Measurements from ENCODE around the gene MMP15.

DNA sequence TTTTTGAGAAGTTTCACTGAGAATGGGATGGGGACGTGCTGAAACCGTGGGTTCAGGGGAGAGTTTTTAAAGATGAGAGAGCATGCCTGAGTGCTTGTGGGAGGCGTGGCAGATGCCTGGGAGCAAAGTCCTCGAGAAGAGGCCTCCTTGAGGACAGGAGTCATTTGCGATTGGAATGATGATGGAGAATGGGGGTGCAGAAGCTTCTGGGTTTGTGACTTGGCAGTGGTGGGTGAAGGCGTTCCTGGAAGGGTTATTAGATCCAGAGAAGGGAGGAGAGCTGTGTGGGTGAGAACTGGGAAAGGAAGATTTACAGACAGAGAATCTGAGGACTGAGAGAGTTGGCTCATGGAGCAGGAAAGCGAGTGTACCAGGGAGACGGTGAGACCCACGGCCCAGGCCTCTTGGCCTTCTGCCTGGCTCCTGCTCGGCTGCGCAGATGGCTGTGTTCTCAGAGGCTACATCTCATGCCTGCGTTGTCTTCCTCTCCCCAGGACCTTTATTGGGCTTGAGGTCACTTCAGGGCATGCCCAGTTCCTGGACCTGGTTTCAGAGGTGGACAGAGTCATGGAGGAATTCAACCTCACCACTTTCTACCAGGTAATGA is 8.6 kb upstream of the MMP15 start:
- TF ChIP-seq ELF4 (IDR thresholded peaks at IDR 0.05) = no peak
- no peak for TF ChIP-seq FOXM1 (IDR thresholded peaks at IDR 0.05; ENCODE audit: borderline replicate concordance)
- no peak for TF ChIP-seq BHLHE40 (IDR thresholded peaks at IDR 0.05; ENCODE audit: borderline replicate concordance)
- TF ChIP-seq SP1 (IDR thresholded peaks at IDR 0.05) = no peak
